ENCODE data around the gene KIAA1755.

KIAA1755 gene

GRCh38 chr20:38219006-38219950 is 41.3 kb downstream of the KIAA1755 start:
- DNase-seq (ENCODE audit: low spot score), result no peak

DNA sequence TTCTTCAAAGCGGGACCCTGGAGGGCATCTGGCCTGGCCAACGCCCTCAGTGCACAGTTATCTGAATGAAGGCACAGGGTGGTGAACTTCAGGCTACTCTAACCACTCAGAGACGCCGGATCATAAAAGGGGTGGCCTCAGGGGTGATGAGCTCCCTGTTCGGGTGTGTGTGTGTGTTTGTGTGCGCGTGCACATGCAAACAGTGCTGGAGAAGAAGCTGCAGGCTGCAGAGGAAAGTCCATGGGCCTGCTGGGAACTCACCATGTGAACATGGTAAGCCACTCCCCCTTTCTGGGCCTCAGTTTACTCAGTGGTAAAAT is 42.0 kb downstream of the KIAA1755 start:
- no peak for DNase-seq (ENCODE audit: low spot score)

DNA sequence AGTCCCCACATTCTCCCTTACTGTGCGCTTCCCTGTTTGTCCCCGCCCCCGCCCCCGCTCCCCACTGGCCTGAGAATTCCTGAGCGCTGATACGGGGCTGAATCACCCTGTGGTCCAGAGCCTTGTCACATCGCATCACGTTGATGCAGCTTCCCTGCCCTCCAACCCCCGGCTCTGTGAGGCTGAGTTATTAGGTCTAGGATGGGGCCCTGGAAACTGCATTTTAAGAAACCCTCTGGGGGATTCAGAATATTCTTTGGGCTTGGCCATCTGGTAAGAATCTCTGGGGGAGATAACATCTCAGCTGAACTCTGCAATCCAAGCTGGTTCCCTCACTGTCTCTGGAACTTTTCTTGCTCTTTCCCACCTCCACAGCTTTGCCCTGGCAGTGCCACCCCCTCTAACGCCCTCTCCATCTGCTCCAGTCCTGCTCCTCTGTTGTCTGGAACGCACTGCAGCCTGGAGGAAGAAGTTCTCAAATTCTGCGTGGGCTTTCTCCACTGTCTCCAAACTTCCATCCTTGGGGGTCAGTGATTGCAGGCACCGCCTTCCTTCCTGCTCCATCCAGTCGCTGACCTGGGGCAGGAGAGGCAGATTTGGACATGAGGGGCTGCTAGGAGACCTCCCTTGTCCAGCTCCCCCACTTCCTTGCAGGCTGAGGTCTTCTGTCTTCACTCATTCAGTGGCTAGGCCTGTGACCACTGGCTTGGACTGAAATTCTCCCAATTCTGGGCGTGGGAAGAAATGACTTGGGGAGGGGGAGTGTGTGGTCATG is 42.6 kb downstream of the KIAA1755 start:
- DNase-seq (ENCODE audit: low spot score), result no peak

DNA sequence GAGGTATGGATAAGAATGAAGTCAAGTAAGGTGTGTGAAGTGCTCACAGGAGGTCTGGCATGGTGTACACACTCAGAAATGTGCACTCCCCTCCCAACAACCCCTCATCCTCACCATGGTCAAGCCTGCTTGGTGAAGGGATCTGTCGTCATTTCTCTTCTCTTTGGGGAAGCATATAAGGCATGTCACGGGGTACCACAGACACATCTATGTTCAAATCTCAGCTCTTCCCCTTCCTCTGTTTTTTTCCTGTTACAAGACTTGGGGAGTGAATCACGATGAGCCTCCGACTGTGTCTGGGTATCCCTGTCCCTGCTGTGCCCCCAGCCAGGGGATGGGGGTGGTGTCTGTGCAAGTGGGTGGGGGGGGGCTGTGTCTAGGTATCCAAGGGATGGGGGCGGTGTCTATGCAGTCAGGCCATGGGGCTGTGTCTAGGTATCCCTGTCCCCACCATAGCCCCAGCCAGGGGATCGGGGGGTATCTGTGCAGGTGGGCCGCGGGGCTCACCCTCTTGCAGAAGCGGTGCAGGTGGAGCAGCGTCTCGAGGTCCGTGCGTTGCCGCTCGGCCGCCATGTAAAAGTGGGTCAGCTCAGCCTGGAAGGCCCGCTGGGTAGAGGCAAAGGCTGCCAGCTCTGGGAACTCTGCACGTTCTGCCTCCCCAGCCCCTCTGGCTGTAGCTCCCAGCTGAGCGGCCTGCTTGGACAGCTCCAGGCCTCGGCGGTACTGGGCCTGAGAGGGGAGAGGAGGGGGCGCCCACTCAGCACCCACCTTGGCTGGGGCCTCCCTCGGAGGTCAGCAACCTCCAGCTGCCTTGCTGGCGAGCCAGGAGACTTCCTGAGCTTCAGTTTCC is 43.6 kb downstream of the KIAA1755 start:
- no peak for DNase-seq (ENCODE audit: low spot score)

DNA sequence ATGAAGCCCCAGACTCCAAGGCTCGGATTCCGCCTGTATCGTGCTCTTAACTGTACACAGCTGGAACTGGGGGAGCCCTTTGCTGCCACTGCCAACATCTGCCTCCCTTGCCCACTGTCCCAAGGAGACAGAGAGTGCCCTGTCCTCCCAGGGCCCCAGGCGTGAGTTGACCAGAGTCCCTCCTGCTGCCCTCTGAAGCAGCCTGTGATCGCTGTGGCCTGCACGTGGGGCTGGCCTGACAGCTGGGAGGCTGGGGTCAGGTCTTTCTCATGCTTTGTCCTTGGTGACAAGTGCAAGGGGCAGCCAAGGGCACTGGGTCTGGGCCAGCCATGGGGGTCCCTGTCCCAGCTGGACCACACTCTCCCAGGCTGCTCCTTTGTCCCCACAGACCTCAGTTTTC is 44.3 kb downstream of the KIAA1755 start:
- no peak for DNase-seq (ENCODE audit: low spot score)

DNA sequence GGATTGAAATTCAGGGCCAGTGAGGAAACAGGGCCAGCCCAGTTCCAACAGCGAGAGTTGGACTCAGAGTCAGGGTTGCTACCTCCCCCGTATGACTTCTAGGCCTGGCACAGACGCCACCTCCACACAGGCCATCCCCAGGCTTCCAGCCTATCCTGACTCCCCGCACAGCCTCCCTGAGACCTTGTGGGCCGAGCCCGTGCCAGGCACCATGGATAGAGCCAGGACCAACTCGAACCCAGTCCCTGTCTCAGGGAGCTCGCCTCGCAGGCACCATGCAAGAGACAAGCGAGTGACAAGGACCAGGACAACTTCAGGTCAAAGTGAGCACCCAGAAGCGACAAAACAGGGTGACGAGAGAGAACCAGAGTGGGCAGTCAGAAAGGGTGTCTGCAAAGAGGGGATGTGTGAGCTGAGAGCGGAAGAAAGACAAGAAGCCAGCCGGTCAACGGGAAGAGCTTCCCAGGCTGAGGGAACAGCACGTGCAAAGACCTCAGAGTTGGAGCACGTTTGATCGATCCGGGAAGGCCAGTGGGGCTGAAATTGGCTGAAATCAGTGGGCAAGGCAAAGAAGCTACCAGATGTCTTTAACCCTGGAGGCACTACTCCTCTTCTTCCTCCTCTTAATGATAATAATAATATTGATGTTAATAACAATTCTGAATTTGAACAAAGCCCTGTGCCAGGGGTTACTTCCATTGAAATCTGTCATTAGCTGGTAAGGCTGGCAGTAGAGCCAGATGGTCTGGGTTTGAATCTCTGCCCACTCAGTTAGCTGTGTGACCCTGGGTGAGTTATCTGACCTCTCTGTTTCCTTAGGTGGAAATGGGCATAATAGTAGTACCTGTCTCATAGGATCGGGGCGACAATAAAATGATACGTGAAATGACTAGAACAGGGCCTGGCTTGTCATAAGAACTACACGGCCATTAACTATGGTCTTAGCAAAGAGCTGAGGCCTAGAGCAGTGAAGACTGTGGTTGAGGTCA is 45.0 kb downstream of the KIAA1755 start:
- DNase-seq (ENCODE audit: low spot score), result no peak

DNA sequence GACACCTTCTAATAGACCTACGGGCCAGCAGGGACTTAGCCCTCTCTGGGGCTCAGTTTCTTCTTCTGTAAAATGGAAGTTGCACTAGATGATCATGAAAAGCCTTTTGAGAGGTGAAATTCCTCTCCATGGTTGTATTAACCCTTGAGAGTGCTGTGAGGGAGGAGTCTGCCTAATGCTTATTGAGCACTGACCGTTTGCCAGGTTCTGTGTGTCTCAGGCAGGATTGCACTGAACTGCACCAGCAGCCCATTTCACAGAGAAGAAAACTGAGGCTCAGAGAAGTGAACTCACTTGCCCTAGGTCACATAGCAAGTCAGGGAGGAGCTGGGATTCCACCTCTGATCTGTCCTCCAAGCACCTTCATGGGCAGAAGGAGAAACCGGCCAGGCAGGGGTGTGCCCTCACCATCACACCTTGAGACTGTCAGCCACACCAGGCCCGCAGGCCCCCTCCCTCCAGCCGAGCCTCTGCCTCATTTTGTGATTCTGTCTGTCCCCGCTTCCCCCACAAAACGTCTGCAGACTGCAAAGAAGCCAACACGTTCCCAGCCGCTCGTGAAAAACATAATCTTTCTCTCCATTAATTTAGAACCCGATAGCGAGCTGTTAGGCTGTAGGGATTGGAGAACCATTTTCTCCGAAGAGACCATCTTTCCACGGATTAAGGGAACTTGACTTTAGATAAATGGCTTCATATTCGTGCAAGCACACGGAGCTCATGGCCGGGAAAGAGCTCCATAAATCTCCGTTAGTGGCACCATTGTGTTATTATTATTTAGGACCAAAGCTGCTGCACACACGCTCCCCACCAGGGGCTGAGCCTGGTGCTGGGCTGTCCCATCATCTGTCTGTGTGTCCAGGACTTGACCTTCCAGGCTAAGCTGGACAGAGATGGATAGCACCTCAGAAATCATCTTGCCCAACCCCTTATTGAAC is 46.0 kb downstream of the KIAA1755 start:
- no peak for DNase-seq (ENCODE audit: low spot score)

DNA sequence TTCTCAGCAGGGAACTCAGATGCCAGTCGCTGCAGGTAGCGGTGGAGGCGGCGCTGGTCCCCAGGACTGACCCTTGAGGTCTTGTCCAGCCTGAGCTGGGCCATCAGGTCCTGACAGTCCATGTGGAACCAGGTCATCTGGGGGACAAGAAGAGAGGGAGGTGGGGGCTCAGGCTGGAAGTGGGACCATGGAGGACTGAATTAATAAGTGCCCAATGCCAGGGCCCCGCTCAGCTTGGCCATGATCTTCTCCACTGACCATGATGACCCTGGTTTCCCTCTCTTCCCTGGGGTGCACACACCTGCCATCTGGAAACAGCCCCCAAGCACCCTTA is 47.0 kb downstream of the KIAA1755 start:
- no peak for DNase-seq (ENCODE audit: low spot score)

- DNase-seq (ENCODE audit: low spot score), result no peak
Observed at GRCh38 chr20:38212806-38213606, 47.5 kb downstream of the KIAA1755 start.

GRCh38 chr20:38211200-38212097 is 49.1 kb downstream of the KIAA1755 start:
- DNase-seq (ENCODE audit: low spot score), result no peak

- no peak for DNase-seq (ENCODE audit: low spot score)
Observed at GRCh38 chr20:38210741-38211140, 49.8 kb downstream of the KIAA1755 start.

- no peak for DNase-seq (ENCODE audit: low spot score)
Observed at GRCh38 chr20:38209736-38210405, 50.7 kb downstream of the KIAA1755 start.

GRCh38 chr20:38209054-38209675 is 51.4 kb downstream of the KIAA1755 start:
- DNase-seq (ENCODE audit: low spot score), result no peak

DNA sequence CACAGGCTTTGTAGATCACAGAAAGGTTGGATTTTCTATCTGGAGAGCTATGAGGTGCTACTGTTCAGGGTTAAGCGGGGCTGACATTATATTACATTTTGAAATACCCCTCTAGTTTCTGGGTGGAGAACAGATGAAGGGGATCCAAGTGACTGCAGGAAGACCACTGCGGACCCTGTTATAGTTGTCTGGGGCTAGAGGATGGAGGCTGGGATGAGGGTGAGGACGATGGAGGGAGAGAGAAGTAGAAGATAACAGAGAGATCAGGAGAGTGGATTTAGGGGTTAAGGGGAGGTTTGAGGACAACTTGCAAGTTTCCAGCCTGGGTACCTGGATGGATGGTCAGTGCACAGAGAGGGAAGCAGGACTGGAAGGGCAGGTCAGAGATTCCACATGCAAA is 52.0 kb downstream of the KIAA1755 start:
- DNase-seq (ENCODE audit: low spot score), result no peak

DNA sequence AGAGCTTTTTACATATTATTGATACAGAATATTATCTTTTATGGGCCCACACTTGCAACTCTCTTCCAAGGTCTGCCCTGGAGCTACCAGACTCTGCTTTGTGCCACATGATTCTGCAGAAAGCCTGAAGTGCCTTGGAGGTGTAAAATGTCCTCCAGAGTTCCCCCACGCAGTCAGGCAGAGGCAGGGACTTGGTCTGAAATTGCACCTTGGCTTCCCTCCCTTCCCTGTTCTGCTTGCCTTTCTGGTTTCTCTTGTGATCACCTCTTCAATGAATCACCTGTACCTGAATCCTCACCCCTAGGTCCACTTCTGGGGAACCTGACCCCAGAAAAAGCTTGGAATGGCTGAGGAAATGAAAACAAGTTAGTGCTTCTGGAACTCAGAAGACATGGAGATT is 52.4 kb downstream of the KIAA1755 start:
- DNase-seq (ENCODE audit: low spot score), result no peak

GRCh38 chr20:38207621-38208020 is 52.9 kb downstream of the KIAA1755 start:
- DNase-seq (ENCODE audit: low spot score), result no peak

GRCh38 chr20:38205001-38205400 is 55.5 kb downstream of the KIAA1755 start:
- DNase-seq (ENCODE audit: low spot score), result no peak

Data from CD4-positive, alpha-beta T cell treated with Interleukin-2 at 100 ng/mL for 4 hours (primary cell).